Stomach (tissue), 4 donors: ENCODE results near the gene CCR4.

ENCODE experiments used
- EP300 ChIP-seq: sonication (generic); formaldehyde crosslinking; IDR thresholded peaks from one replicate; pipeline ENCODE4 v1.6.1; 2017; ENCODE audit warnings: antibody characterized with exemption
- TF ChIP-seq, protein P1 (sequence below), 7 experiments: fragments of 450-650 bp in 4 of 7; fragments of 200-600 bp in 3 of 7; sonication (generic) in 3 of 7; IDR thresholded peaks; one replicate each; pipeline ENCODE4 v1.5.1; 2016 to 2019; ENCODE audit warnings: antibody characterized with exemption in 7 of 7, control low read depth in 2 of 7, mild to moderate bottlenecking in 1 of 7

DNA sequence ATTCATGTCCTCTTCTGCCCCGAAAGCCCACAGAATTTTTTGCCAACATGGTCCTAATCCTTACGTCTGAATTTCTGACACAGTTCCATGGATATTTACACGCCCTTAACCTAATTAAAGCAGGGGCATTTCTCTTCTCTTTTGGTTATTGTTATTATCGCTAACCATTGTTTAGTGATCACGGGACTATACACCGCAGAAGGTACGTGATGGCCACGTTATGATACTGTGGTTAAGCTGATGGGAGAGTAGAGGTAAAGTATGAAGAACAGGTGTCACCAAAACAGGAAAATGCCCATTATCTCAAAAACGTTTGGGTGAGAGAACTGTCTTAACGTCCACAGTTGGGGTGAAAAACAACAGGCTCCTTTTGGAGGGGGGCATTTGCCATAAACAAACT is 26.4 kb downstream of the CCR4 start:
- no peak for TF ChIP-seq EP300
- TF ChIP-seq, protein P1, sequence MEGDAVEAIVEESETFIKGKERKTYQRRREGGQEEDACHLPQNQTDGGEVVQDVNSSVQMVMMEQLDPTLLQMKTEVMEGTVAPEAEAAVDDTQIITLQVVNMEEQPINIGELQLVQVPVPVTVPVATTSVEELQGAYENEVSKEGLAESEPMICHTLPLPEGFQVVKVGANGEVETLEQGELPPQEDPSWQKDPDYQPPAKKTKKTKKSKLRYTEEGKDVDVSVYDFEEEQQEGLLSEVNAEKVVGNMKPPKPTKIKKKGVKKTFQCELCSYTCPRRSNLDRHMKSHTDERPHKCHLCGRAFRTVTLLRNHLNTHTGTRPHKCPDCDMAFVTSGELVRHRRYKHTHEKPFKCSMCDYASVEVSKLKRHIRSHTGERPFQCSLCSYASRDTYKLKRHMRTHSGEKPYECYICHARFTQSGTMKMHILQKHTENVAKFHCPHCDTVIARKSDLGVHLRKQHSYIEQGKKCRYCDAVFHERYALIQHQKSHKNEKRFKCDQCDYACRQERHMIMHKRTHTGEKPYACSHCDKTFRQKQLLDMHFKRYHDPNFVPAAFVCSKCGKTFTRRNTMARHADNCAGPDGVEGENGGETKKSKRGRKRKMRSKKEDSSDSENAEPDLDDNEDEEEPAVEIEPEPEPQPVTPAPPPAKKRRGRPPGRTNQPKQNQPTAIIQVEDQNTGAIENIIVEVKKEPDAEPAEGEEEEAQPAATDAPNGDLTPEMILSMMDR (IDR thresholded peaks at IDR 0.05) = no peak
